ENCODE data around the gene HIGD2A. TPM values are rescaled to one million over a fixed set of nuclear protein-coding genes. Genes with fewer than 3 reads are reported as not detected.

Gene HIGD2A
- polyA plus RNA-seq, 2 of the 4 experiments (the other 2 are of a cell fraction), result 102 to 205 TPM

DNA sequence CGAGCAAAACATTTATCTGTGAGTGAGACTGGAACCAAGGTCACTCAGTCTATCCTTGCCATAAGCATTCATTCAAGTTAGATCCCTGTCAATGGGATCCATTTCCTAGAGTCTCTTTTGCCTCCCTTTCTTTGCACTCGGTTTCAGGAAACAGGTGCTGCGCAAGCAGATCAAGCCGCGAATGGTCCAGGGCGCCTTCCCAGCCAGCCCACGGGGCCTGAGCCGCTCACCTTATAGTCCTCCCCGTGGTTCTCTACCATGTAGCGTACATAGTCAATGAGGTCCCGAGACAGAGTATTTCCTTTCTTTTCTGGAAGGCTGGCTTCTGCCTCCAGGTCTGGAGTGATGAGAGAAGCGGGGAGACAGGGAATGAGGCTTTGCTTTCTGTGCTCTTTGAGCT is 3.6 kb upstream of the HIGD2A start:
- DNase-seq (ENCODE audit: low read depth in 1 of 2, low spot score in 1 of 2) (no peak), FAIRE-seq (no peak), ATAC-seq (no peak)
- peaks cover 16% of the 10 kb centered on the region for H3K4me1 ChIP-seq
- POLR2A ChIA-PET, result no interaction called here
- 97% methylated on average over 12 of the region's 12 CpGs for WGBS (ENCODE audit: missing lambda C conversion rate)
- H3K4me3 ChIP-seq, result no peak overlapping the region
- H3K4me2 ChIP-seq, result no peak overlapping the region
- H3K9me3 ChIP-seq, result no peaks in the 10 kb centered on the region
- H3K27ac ChIP-seq, result no peak overlapping the region
- CTCF ChIA-PET, result interaction anchor here (0.6 to 1.2 kb wide), 3 partner anchors 21 to 655 kb away, joined by 3 to 6 read pairs (median 3); no protein-coding TSS in a partner anchor
- TF ChIP-seq HOXB13 (CRISPR knock-in tag; IDR thresholded peaks at IDR 0.05; ENCODE audit: low read depth), result no peak
- TF ChIP-seq, protein P1, sequence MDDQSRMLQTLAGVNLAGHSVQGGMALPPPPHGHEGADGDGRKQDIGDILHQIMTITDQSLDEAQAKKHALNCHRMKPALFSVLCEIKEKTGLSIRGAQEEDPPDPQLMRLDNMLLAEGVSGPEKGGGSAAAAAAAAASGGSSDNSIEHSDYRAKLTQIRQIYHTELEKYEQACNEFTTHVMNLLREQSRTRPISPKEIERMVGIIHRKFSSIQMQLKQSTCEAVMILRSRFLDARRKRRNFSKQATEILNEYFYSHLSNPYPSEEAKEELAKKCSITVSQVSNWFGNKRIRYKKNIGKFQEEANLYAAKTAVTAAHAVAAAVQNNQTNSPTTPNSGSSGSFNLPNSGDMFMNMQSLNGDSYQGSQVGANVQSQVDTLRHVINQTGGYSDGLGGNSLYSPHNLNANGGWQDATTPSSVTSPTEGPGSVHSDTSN (IDR thresholded peaks at IDR 0.05), result no peak
- TF ChIP-seq FOXS1 (CRISPR knock-in tag; IDR thresholded peaks at IDR 0.05), result no peak
- no peak for TF ChIP-seq HEYL (CRISPR knock-in tag; IDR thresholded peaks at IDR 0.05)
- TF ChIP-seq RARB (CRISPR knock-in tag; IDR thresholded peaks at IDR 0.05), result no peak
- TF ChIP-seq HDAC2 (IDR thresholded peaks at IDR 0.05), result no peak
- no peak for TF ChIP-seq EHF (CRISPR knock-in tag; IDR thresholded peaks at IDR 0.05)
- TF ChIP-seq NFE2L2 (conservative IDR thresholded peaks at IDR 0.05; ENCODE audit: low read length), result no peak
- TF ChIP-seq ZFP36 (IDR thresholded peaks at IDR 0.05; ENCODE audit: borderline replicate concordance, partially characterized antibody), result no peak
- TF ChIP-seq MAFK (IDR thresholded peaks at IDR 0.05; ENCODE audit: partially characterized antibody), result no peak
- no peak for TF ChIP-seq POLR2AphosphoS2 (conservative IDR thresholded peaks at IDR 0.05; ENCODE audit: low read length)

DNA sequence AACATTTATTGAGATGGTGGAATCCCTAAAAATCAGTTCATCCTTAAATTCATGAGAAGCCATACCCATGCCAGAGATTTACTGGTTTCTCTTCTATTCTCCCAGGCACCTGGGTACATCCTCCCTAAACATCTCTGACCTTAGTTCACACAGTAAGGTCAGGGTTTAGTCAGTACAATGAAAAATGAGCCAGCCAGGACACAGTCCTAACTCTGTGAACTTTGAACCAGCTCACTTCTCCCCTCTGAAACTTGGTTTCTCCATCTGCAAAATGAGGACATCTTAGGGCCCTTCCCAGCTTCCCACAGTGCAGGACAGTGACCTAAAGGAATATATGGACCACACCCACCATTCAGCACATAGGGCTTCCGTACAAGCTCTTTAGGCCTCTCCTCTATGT is 2.1 kb upstream of the HIGD2A start:
- Histone ChIP-seq H3K4me1 (peaks cover 16% of the 10 kb centered on the region), H3K4me3 (peak overlapping the region; percentile 73; the same call in 2 of the 3 replicates), H3K9me3 (no peaks in the 10 kb centered on the region), H3K27ac (no peak overlapping the region), H3K4me2 (peak overlapping the region; percentile 90)
- 80% methylated on average over 1 of the region's 1 CpG for WGBS (ENCODE audit: missing lambda C conversion rate)
- CTCF ChIA-PET, result interaction anchor here (0.6 to 1.2 kb wide), 3 partner anchors 29 to 593 kb away, joined by 3 to 4 read pairs (median 3); no protein-coding TSS in a partner anchor
- DNase-seq (ENCODE audit: low read depth in 1 of 2, low spot score in 1 of 2) (no peak), ATAC-seq (no peak), FAIRE-seq (no peak)
- POLR2A ChIA-PET, result no interaction called here
- TF ChIP-seq ZC3H11A (IDR thresholded peaks at IDR 0.05) (no peak), NFE2L2 (conservative IDR thresholded peaks at IDR 0.05; ENCODE audit: low read length) (no peak), EHMT2 (IDR thresholded peaks at IDR 0.05; ENCODE audit: low read depth) (no peak), ZNF302 (CRISPR knock-in tag; IDR thresholded peaks at IDR 0.05) (no peak), NPAS2 (CRISPR knock-in tag; IDR thresholded peaks at IDR 0.05; ENCODE audit: borderline replicate concordance) (no peak), CBX2 (IDR thresholded peaks at IDR 0.05; ENCODE audit: borderline replicate concordance, low read depth) (no peak), KDM5A (IDR thresholded peaks at IDR 0.05) (no peak), CHD4 (IDR thresholded peaks at IDR 0.05; ENCODE audit: borderline replicate concordance) (no peak), HOXA7 (CRISPR knock-in tag; IDR thresholded peaks at IDR 0.05) (no peak)
- TF ChIP-seq, protein P2, sequence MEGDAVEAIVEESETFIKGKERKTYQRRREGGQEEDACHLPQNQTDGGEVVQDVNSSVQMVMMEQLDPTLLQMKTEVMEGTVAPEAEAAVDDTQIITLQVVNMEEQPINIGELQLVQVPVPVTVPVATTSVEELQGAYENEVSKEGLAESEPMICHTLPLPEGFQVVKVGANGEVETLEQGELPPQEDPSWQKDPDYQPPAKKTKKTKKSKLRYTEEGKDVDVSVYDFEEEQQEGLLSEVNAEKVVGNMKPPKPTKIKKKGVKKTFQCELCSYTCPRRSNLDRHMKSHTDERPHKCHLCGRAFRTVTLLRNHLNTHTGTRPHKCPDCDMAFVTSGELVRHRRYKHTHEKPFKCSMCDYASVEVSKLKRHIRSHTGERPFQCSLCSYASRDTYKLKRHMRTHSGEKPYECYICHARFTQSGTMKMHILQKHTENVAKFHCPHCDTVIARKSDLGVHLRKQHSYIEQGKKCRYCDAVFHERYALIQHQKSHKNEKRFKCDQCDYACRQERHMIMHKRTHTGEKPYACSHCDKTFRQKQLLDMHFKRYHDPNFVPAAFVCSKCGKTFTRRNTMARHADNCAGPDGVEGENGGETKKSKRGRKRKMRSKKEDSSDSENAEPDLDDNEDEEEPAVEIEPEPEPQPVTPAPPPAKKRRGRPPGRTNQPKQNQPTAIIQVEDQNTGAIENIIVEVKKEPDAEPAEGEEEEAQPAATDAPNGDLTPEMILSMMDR (IDR thresholded peaks at IDR 0.05), result no peak
- TF ChIP-seq, protein P3, sequence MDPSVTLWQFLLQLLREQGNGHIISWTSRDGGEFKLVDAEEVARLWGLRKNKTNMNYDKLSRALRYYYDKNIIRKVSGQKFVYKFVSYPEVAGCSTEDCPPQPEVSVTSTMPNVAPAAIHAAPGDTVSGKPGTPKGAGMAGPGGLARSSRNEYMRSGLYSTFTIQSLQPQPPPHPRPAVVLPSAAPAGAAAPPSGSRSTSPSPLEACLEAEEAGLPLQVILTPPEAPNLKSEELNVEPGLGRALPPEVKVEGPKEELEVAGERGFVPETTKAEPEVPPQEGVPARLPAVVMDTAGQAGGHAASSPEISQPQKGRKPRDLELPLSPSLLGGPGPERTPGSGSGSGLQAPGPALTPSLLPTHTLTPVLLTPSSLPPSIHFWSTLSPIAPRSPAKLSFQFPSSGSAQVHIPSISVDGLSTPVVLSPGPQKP (IDR thresholded peaks at IDR 0.05; ENCODE audit: low read depth, low read length), result no peak
- TF ChIP-seq, protein P4, sequence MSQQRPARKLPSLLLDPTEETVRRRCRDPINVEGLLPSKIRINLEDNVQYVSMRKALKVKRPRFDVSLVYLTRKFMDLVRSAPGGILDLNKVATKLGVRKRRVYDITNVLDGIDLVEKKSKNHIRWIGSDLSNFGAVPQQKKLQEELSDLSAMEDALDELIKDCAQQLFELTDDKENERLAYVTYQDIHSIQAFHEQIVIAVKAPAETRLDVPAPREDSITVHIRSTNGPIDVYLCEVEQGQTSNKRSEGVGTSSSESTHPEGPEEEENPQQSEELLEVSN (IDR thresholded peaks at IDR 0.05; ENCODE audit: borderline replicate concordance, low read depth), result no peak
- TF ChIP-seq, protein P5, sequence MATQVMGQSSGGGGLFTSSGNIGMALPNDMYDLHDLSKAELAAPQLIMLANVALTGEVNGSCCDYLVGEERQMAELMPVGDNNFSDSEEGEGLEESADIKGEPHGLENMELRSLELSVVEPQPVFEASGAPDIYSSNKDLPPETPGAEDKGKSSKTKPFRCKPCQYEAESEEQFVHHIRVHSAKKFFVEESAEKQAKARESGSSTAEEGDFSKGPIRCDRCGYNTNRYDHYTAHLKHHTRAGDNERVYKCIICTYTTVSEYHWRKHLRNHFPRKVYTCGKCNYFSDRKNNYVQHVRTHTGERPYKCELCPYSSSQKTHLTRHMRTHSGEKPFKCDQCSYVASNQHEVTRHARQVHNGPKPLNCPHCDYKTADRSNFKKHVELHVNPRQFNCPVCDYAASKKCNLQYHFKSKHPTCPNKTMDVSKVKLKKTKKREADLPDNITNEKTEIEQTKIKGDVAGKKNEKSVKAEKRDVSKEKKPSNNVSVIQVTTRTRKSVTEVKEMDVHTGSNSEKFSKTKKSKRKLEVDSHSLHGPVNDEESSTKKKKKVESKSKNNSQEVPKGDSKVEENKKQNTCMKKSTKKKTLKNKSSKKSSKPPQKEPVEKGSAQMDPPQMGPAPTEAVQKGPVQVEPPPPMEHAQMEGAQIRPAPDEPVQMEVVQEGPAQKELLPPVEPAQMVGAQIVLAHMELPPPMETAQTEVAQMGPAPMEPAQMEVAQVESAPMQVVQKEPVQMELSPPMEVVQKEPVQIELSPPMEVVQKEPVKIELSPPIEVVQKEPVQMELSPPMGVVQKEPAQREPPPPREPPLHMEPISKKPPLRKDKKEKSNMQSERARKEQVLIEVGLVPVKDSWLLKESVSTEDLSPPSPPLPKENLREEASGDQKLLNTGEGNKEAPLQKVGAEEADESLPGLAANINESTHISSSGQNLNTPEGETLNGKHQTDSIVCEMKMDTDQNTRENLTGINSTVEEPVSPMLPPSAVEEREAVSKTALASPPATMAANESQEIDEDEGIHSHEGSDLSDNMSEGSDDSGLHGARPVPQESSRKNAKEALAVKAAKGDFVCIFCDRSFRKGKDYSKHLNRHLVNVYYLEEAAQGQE (IDR thresholded peaks at IDR 0.05), result no peak
- TF ChIP-seq, protein P6, sequence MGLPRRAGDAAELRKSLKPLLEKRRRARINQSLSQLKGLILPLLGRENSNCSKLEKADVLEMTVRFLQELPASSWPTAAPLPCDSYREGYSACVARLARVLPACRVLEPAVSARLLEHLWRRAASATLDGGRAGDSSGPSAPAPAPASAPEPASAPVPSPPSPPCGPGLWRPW (IDR thresholded peaks at IDR 0.05), result no peak
